Brain microvascular endothelial cell (primary cell): ENCODE results near the gene THRB.

ENCODE experiments used
- DNase-seq: peaks from one replicate; pipeline ENCODE4 v3.0.0-alpha.2; 2020
- H3K27ac ChIP-seq: fragments of 250-450 bp; sonication (Bioruptor Pico); 2 replicates; pipeline ENCODE4 v1.5.1; 2020; ENCODE audit warnings: mild to moderate bottlenecking, moderate library complexity
- H3K27me3 ChIP-seq: fragments of 250-450 bp; sonication (Bioruptor Pico); replicated peaks from 2 replicates; pipeline ENCODE4 v1.5.1; 2020; ENCODE audit warnings: mild to moderate bottlenecking
- H3K36me3 ChIP-seq: fragments of 250-450 bp; sonication (Bioruptor Pico); replicated peaks from 2 replicates; pipeline ENCODE4 v1.5.1; 2020; ENCODE audit warnings: mild to moderate bottlenecking
- H3K4me3 ChIP-seq: 2 replicates; pipeline ENCODE4 v1.5.1; 2011; ENCODE audit warnings: low read depth, mild to moderate bottlenecking, control low read depth, low read length, moderate library complexity
- CTCF ChIP-seq: IDR thresholded peaks from 2 replicates; pipeline ENCODE4 v1.5.1; 2011; ENCODE audit warnings: low read depth, mild to moderate bottlenecking, moderate library complexity, low read length, control low read depth, inconsistent platforms; ENCODE audit errors: missing control alignments
- in situ Hi-C: cut with HindIII; loops from 2 replicates; pipeline ENCODE4 v1.10.0; 2017; ENCODE audit warnings: low sequenced_read_pairs, low pct_ligation_motif_present

Gene THRB

DNA sequence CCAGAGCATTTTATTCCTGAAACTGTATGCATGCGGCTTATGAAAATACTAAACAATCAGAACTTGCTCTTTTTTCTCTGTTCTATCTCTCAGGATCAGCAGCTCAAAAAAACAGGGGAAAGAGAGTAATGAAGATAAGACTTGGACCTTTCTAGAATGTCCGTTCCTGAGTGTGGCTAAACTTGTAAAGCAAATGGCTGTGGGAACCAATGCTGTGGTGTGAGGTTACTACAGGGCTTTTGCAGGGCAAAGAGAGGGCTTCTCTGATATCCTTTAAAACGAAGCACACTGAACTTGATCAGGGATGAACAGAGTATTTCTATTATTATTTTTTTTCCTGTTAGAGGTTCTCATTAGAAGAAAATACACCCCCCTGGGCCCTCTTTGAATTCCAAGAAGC is 223.4 kb downstream of the THRB start:
- in situ Hi-C loops: loop anchor here (25.0 kb wide), 1 partner anchor 416 kb away; no protein-coding TSS in a partner anchor
- TF ChIP-seq CTCF: no peak
- H3K27ac ChIP-seq: no peak overlapping the region
- no peak for DNase-seq
- no peaks in the 10 kb centered on the region for H3K27me3 ChIP-seq
- no peak overlapping the region for H3K4me3 ChIP-seq
- H3K36me3 ChIP-seq: no peaks in the 10 kb centered on the region

- in situ Hi-C loops: loop anchor here (25.0 kb wide), 1 partner anchor 417 kb away; no protein-coding TSS in a partner anchor
Measured at GRCh38 chr3:24270744-24271143, 223.9 kb downstream of the THRB start.

DNA sequence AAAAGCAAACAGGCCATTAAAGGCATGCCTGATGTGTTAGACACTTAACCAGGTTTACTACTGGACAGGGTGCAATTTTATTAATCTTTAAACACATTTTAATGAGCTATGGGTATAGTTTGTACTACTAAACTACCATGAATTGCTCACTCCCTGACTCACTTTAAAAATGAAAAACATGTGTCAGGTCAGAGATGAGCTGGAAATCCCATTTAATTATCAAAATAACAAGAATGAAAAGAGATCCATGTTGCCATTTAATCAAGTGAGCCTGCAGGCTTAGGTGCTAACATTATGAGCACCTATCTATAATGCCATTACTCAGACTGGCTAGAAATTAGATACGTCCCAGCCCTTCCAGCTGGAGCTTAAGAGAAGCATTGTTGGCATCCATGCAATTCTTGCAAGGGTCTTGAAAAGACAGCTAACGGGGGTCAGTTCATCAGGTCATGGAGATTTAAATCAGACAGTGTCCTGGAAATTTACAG is 224.4 kb downstream of the THRB start:
- Histone ChIP-seq H3K27ac (no peak overlapping the region), H3K4me3 (no peak overlapping the region), H3K36me3 (no peaks in the 10 kb centered on the region), H3K27me3 (no peaks in the 10 kb centered on the region)
- no peak for TF ChIP-seq CTCF
- in situ Hi-C loops: loop anchor here (25.0 kb wide), 1 partner anchor 417 kb away; no protein-coding TSS in a partner anchor
- DNase-seq: no peak

More at GRCh38 chr3:24270744-24271143, 223.9 kb downstream of the THRB start:
- H3K27ac ChIP-seq: no peak overlapping the region
- H3K36me3 ChIP-seq: no peaks in the 10 kb centered on the region
- no peak overlapping the region for H3K4me3 ChIP-seq
- no peak for DNase-seq
- no peak for TF ChIP-seq CTCF
- no peaks in the 10 kb centered on the region for H3K27me3 ChIP-seq

DNA sequence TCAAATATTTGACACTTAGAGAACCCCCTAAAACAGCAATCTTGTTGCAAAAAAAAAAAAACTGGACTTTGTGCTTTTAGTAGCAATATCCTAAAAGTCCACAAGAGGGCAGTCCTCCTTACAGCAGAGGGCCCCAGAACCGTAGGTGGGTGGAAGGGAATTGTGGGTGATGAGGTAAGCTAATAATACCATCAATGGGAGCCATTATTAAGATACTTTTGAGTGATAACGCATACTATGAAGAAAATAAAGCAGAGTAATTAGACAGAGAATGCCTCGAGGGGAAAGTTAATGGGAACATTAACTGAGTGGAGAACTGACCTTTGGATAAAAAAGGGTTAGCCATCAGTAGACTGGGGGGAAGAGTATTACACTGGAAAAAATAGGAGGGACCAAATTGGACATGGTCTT is 229.9 kb downstream of the THRB start:
- DNase-seq: peak; percentile 20
- H3K27me3 ChIP-seq: no peaks in the 10 kb centered on the region
- no peaks in the 10 kb centered on the region for H3K36me3 ChIP-seq
- no peak overlapping the region for H3K4me3 ChIP-seq
- TF ChIP-seq CTCF: peak; percentile 82
- no peak overlapping the region for H3K27ac ChIP-seq
- in situ Hi-C loops: loop anchor here (25.0 kb wide), 1 partner anchor 423 kb away; no protein-coding TSS in a partner anchor

DNA sequence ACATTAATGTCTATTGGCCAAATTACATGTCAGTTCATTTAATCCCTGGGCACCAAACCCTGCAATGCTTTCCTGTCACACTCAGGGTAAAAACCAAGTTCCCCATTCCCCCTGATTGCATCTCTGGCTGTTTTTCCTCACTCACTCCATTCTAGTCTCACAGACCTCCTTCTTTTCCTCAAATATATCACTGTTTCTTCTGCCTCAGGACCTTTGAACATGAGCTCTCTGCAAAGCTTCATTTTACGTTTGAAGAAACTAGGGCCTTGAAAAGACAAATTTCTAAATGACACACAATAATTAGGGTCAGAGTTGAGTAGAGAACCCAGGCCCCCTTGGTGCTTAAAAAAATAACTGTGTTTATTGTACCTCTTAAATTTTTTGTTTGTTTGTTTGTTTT is 230.6 kb downstream of the THRB start:
- Histone ChIP-seq H3K4me3 (no peak overlapping the region), H3K27me3 (no peaks in the 10 kb centered on the region), H3K36me3 (no peaks in the 10 kb centered on the region), H3K27ac (no peak overlapping the region)
- in situ Hi-C loops: loop anchor here (25.0 kb wide), 1 partner anchor 423 kb away; no protein-coding TSS in a partner anchor
- DNase-seq: no peak
- TF ChIP-seq CTCF: no peak
